HUES6 (cell line): ENCODE results near the gene KLRC3.
A peak's percentile ranks its signal among the peaks of the same experiment; 100 is the strongest.
"Not testable (repeated sequence)": the region's sequence is repeated elsewhere in the genome, so short reads cannot be mapped to it uniquely, and the experiment has no call there.

Experiments used
- H3K27ac ChIP-seq: 2 replicates; pipeline ENCODE4 v1.7.0; 2013; ENCODE audit warnings: low read depth, mild to moderate bottlenecking, low read length, inconsistent platforms
- H3K27me3 ChIP-seq: 2 replicates; pipeline ENCODE4 v1.6.1; 2013; ENCODE audit warnings: low read length; ENCODE audit not compliant: control insufficient read depth, insufficient read depth
- H3K36me3 ChIP-seq: 2 replicates; pipeline ENCODE4 v1.6.1; 2013; ENCODE audit warnings: low read length; ENCODE audit not compliant: control insufficient read depth, insufficient read depth
- H3K4me1 ChIP-seq: 2 replicates; pipeline ENCODE4 v1.6.1; 2013; ENCODE audit warnings: low read length; ENCODE audit not compliant: control insufficient read depth, insufficient read depth
- H3K4me3 ChIP-seq: 2 replicates; pipeline ENCODE4 v1.5.1; 2013; ENCODE audit warnings: low read depth, low read length
- H3K9ac ChIP-seq: one replicate; pipeline ENCODE4 v1.6.1; 2013; ENCODE audit warnings: mild to moderate bottlenecking, low read length
- H3K9me3 ChIP-seq: 2 replicates; pipeline ENCODE4 v1.6.1; 2013; ENCODE audit warnings: low read depth, low read length; ENCODE audit not compliant: control insufficient read depth, insufficient read depth

KLRC3 gene

GRCh38 chr12:10369557-10370415 is 50.6 kb downstream of the KLRC3 start:
- H3K27me3 ChIP-seq: no peaks in the 10 kb centered on the region
- no peak overlapping the region for H3K27ac ChIP-seq
- H3K9ac ChIP-seq: no peak overlapping the region
- no peak overlapping the region for H3K4me3 ChIP-seq
- peaks cover 10% of the 10 kb centered on the region; the same call in 1 of the 2 replicates for H3K9me3 ChIP-seq
- H3K4me1 ChIP-seq: peaks cover 29% of the 10 kb centered on the region
- H3K36me3 ChIP-seq: no peaks in the 10 kb centered on the region

- H3K27me3 ChIP-seq: no peaks in the 10 kb centered on the region
- peaks cover 40% of the 10 kb centered on the region for H3K4me1 ChIP-seq
- H3K36me3 ChIP-seq: no peaks in the 10 kb centered on the region
- peaks cover 10% of the 10 kb centered on the region; the same call in 1 of the 2 replicates for H3K9me3 ChIP-seq
- H3K9ac ChIP-seq: no peak overlapping the region
- no peak overlapping the region for H3K4me3 ChIP-seq
- no peak overlapping the region for H3K27ac ChIP-seq
These were observed 51.9 kb downstream of the KLRC3 start for GRCh38 chr12:10368206-10369171.

DNA sequence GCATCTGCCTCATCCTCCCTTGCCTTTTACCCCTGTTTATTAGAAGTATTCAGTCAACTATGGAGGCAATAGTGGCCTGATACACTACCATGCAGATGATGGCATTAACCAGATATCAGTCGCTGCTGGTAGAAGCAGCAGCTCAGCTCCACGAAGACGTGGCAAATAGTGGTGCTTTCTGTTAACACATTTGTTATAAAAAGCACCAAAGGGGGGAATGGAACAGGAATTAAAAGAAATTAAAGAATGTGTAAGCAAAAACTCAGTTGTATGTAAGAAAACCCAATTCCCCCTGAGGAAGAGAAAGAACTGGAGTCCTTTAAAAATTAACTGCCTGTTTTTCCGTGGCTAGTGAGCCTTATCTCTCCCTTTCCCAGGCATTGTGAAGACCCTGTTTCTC is 52.7 kb downstream of the KLRC3 start:
- peaks cover 10% of the 10 kb centered on the region; the same call in 1 of the 2 replicates for H3K9me3 ChIP-seq
- peaks cover 45% of the 10 kb centered on the region for H3K4me1 ChIP-seq
- not testable (repeated sequence) for H3K27me3 ChIP-seq, H3K4me3 ChIP-seq, H3K36me3 ChIP-seq, H3K27ac ChIP-seq, H3K9ac ChIP-seq

- Histone ChIP-seq H3K4me3 (no peak overlapping the region), H3K9me3 (peaks cover 10% of the 10 kb centered on the region; the same call in 1 of the 2 replicates), H3K4me1 (peaks cover 45% of the 10 kb centered on the region), H3K36me3 (no peaks in the 10 kb centered on the region), H3K9ac (no peak overlapping the region), H3K27me3 (no peaks in the 10 kb centered on the region), H3K27ac (no peak overlapping the region)
These were observed 53.5 kb downstream of the KLRC3 start for GRCh38 chr12:10366875-10367274.

- Histone ChIP-seq H3K27me3 (no peaks in the 10 kb centered on the region), H3K9ac (no peak overlapping the region), H3K4me3 (peak overlapping the region; percentile 58), H3K4me1 (peaks cover 51% of the 10 kb centered on the region), H3K27ac (no peak overlapping the region), H3K36me3 (no peaks in the 10 kb centered on the region), H3K9me3 (peaks cover 10% of the 10 kb centered on the region; the same call in 1 of the 2 replicates)
These were observed 54.5 kb downstream of the KLRC3 start for GRCh38 chr12:10365696-10366405.

DNA sequence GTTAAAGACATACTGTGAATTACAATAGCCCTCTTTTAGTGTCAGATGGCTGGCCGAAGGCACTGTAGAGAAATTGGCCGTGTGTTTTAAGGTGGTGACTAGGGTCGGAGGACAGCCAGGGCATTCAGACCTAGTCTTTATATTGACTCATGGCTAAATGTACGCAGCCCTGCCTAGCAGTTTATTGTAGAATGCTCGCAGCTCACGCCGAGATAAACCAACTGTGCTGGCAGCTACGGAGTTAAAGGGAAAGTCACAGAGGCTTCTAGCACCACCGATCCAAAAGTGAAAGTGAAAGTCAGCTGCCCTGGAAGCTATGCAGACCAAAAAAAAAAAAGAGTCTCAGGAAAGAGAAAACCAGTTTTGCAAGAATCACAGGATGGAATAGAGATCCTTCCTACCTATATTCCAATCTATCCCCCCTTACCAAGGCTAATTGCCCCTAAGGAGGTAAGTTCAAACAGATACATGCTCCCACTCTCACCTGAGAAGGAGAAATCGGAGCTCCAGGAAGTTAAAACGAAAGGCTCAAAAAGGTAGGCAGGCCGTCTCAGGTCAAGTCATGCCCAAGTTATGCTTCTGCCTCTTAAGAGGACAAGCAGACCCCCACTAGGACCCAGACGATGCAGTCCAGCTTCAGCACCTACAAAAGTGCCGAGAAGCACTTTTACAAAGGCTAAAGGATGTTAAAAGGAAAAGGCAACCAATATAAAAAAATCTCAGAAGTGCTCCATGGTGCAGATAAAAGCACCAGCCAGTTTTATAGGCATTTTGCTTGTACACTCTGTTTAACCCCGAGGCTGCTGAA is 55.4 kb downstream of the KLRC3 start:
- H3K27ac ChIP-seq: no peak overlapping the region; the same call in 1 of the 2 replicates
- peaks cover 53% of the 10 kb centered on the region for H3K4me1 ChIP-seq
- H3K27me3 ChIP-seq: no peaks in the 10 kb centered on the region
- peak overlapping the region; percentile 58 for H3K4me3 ChIP-seq
- peak overlapping the region; percentile 22 for H3K9ac ChIP-seq
- peaks cover 10% of the 10 kb centered on the region; the same call in 1 of the 2 replicates for H3K9me3 ChIP-seq
- H3K36me3 ChIP-seq: no peaks in the 10 kb centered on the region

DNA sequence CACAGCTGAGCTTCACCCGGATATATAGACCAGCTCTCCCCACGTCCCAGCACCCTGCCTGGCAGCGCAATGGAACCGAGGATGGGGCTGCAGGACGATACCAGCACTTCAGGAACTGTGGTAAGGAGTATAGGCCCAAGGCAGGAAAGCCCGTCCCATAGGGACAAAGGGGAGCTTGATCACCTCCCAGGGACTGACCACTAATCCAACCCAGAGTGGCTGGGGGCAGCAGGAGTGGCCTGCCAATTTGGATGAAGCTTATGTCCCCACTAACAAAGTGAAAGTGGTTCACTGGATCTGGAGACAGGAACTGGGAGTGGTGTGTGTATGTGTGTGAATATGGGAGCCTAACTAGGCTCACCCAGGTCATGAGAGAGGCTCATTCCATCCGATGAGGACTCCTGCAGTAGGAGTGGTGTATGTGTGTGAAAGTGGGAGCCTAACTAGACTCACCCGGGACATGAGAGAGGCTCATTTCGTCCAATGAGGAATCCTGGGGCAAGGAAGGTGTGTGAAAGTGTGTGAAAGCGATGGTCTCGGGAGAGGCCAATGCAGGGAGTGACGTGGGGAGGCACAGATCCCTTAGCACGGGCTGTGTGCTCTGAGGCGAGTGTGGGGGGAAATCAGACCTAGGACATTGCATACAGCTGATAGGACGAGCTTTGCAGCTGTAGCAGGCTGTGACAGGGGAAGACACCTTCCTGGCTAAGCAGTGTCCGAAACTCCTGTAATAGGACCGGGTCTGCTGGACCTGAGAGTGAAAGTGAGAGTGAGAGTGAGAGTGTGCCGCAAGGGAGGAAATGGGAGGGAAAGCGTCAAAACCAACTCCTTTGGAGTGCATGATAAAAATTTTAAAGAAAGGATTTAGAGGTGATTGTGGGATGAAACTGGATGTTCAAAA is 56.2 kb downstream of the KLRC3 start:
- H3K9me3 ChIP-seq: peaks cover 10% of the 10 kb centered on the region; the same call in 1 of the 2 replicates
- H3K36me3 ChIP-seq: no peaks in the 10 kb centered on the region
- peak overlapping the region; percentile 22 for H3K9ac ChIP-seq
- H3K4me1 ChIP-seq: peaks cover 53% of the 10 kb centered on the region
- no peaks in the 10 kb centered on the region for H3K27me3 ChIP-seq
- H3K4me3 ChIP-seq: peak overlapping the region; percentile 58
- H3K27ac ChIP-seq: no peak overlapping the region

GRCh38 chr12:10363658-10363913 is 56.8 kb downstream of the KLRC3 start:
- H3K4me1 ChIP-seq: peaks cover 53% of the 10 kb centered on the region
- no peaks in the 10 kb centered on the region for H3K36me3 ChIP-seq
- H3K27me3 ChIP-seq: no peaks in the 10 kb centered on the region
- peaks cover 12% of the 10 kb centered on the region for H3K9me3 ChIP-seq
- no peak overlapping the region for H3K27ac ChIP-seq
- H3K9ac ChIP-seq: peak overlapping the region; percentile 22
- peak overlapping the region; percentile 58 for H3K4me3 ChIP-seq

DNA sequence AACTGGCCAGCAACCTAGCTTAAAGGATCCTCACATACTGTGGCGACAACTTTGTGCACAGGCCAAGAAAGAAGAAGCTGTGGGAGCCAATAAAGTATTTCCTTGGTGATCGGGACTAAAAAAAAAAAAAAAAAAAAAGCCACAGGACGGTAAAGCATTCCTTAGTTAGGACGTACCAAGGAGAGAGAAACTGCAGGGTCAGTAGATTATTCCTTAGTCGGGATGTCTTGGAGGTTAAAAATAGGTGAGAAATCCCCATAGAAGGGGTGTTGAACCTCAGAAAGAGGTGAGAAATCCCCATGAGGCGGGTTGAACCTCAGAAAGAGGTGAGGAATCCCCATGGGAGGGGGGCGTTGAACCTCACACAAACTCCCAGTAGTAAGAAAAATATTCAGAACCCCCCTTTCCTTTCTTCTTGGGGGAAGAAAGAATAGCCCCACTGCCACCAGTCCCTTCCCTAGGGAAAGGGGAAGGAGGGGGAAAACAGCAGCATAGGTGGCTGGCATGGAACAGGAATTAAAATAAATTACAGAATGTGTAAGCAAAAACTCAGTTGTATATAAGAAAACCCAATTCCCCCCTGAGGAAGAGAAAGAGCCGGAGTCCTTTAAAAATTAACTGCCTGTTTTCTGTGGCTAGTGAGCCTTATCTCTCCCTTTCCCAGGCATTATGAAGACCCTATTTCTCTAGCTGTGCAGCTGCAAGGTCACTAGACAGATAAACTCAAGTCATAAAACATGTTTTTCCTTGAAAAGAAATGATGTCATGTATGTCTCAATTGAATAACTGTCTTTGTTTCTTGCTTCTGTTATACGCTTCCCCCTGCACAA is 57.4 kb downstream of the KLRC3 start:
- H3K9me3 ChIP-seq: peaks cover 11% of the 10 kb centered on the region
- H3K4me1 ChIP-seq: peaks cover 53% of the 10 kb centered on the region
- peak overlapping the region; percentile 58; the same call in 1 of the 2 replicates for H3K4me3 ChIP-seq
- H3K27ac ChIP-seq: peak overlapping the region; percentile 21; the same call in 1 of the 2 replicates
- no peaks in the 10 kb centered on the region for H3K27me3 ChIP-seq
- peak overlapping the region; percentile 25 for H3K9ac ChIP-seq
- no peaks in the 10 kb centered on the region for H3K36me3 ChIP-seq
